Upper lobe of right lung (tissue), 1 donor: ENCODE results near the gene DRAP1. TPM values are rescaled to one million over a fixed set of nuclear protein-coding genes. Genes with fewer than 3 reads are reported as not detected.
"Not testable (repeated sequence)": the region's sequence is repeated elsewhere in the genome, so short reads cannot be mapped to it uniquely, and the experiment has no call there.

Experiments
- ATAC-seq: fragments of 200-7000 bp; cut with Tn5 transposase; one replicate; pipeline ENCODE4 v1.9.1; 2020; ENCODE audit warnings: mild to moderate bottlenecking, moderate library complexity
- DNase-seq: peaks from one replicate; pipeline ENCODE4 v3.0.0-alpha.2; 2020
- H3K27ac ChIP-seq: fragments of 200-600 bp; one replicate; pipeline ENCODE4 v1.8.0; 2022
- H3K27me3 ChIP-seq: fragments of 200-600 bp; one replicate; pipeline ENCODE4 v1.8.0; 2022; ENCODE audit warnings: mild to moderate bottlenecking
- H3K36me3 ChIP-seq: fragments of 200-600 bp; one replicate; pipeline ENCODE4 v1.8.0; 2022
- H3K4me1 ChIP-seq: fragments of 200-600 bp; one replicate; pipeline ENCODE4 v1.8.0; 2022
- H3K4me3 ChIP-seq: fragments of 200-600 bp; one replicate; pipeline ENCODE4 v1.8.0; 2022; ENCODE audit warnings: mild to moderate bottlenecking
- H3K9me3 ChIP-seq: fragments of 200-600 bp; one replicate; pipeline ENCODE4 v1.8.0; 2022
- CTCF ChIP-seq: fragments of 200-600 bp; IDR thresholded peaks from one replicate; pipeline ENCODE4 v1.8.0; 2022; ENCODE audit warnings: antibody characterized with exemption
- intact Hi-C: fragments of 100-400 bp; cut with DNase I; formaldehyde crosslinking; loops from one replicate; pipeline ENCODE4 v1.11.0; 2022
- total RNA-seq: library from RNA; stranded (reverse); fragmentation: NEBNext Ultra II Directional; extraction: Animal tissue kit (Norgen Biotek cat#: 25700); gene quantifications from one replicate; pipeline ENCODE4 v1.2.1, GENCODE V29; 2021
- donor health status: DM: no; HTN: yes; CAD: no; lungs with severe emphysema.

Gene DRAP1
- total RNA-seq, 1 donor from 2014 or later = 62.8 TPM

GRCh38 chr11:65945941-65946558 lies 26.8 kb downstream of the DRAP1 start:
- H3K4me3 ChIP-seq = no peak overlapping the region
- H3K4me1 ChIP-seq = no peaks in the 10 kb centered on the region
- no peak for DNase-seq
- no peak overlapping the region for H3K27ac ChIP-seq
- no peaks in the 10 kb centered on the region for H3K9me3 ChIP-seq
- no peaks in the 10 kb centered on the region for H3K36me3 ChIP-seq
- no peak for TF ChIP-seq CTCF
- intact Hi-C loops = no loop called here
- no peaks in the 10 kb centered on the region for H3K27me3 ChIP-seq
- ATAC-seq = no peak

GRCh38 chr11:65946655-65947054 lies 27.4 kb downstream of the DRAP1 start:
- intact Hi-C loops = no loop called here
- Histone ChIP-seq H3K27me3 (no peaks in the 10 kb centered on the region), H3K4me1 (no peaks in the 10 kb centered on the region), H3K27ac (no peak overlapping the region), H3K4me3 (no peak overlapping the region), H3K9me3 (no peaks in the 10 kb centered on the region), H3K36me3 (no peaks in the 10 kb centered on the region)
- ATAC-seq (peak; percentile 10), DNase-seq (no peak)
- TF ChIP-seq CTCF = no peak

- intact Hi-C loops = no loop called here
- Histone ChIP-seq H3K27me3 (no peaks in the 10 kb centered on the region), H3K4me3 (no peak overlapping the region), H3K27ac (no peak overlapping the region), H3K9me3 (no peaks in the 10 kb centered on the region), H3K4me1 (no peaks in the 10 kb centered on the region), H3K36me3 (no peaks in the 10 kb centered on the region)
- ATAC-seq (no peak), DNase-seq (no peak)
- no peak for TF ChIP-seq CTCF
Measured at GRCh38 chr11:65947133-65947532, 27.9 kb downstream of the DRAP1 start.

GRCh38 chr11:65947603-65948125 lies 28.4 kb downstream of the DRAP1 start:
- TF ChIP-seq CTCF = no peak
- no peaks in the 10 kb centered on the region for H3K9me3 ChIP-seq
- H3K27ac ChIP-seq = no peak overlapping the region
- intact Hi-C loops = no loop called here
- no peaks in the 10 kb centered on the region for H3K36me3 ChIP-seq
- H3K4me1 ChIP-seq = no peaks in the 10 kb centered on the region
- no peak overlapping the region for H3K4me3 ChIP-seq
- DNase-seq = no peak
- H3K27me3 ChIP-seq = no peaks in the 10 kb centered on the region
- peak; percentile 31 for ATAC-seq

- H3K4me1 ChIP-seq, H3K27ac ChIP-seq, intact Hi-C loops, H3K36me3 ChIP-seq, DNase-seq, ATAC-seq, H3K9me3 ChIP-seq, H3K4me3 ChIP-seq, H3K27me3 ChIP-seq: not testable (repeated sequence)
Measured at GRCh38 chr11:65950711-65951110, 31.5 kb downstream of the DRAP1 start.

GRCh38 chr11:65951641-65952040 lies 32.4 kb downstream of the DRAP1 start:
- H3K27ac ChIP-seq, ATAC-seq, H3K36me3 ChIP-seq, H3K9me3 ChIP-seq, DNase-seq, intact Hi-C loops, H3K4me1 ChIP-seq, H3K27me3 ChIP-seq, H3K4me3 ChIP-seq: not testable (repeated sequence)

- Histone ChIP-seq H3K4me1 (no peaks in the 10 kb centered on the region), H3K9me3 (no peaks in the 10 kb centered on the region), H3K4me3 (no peak overlapping the region), H3K27me3 (no peaks in the 10 kb centered on the region), H3K27ac (no peak overlapping the region), H3K36me3 (no peaks in the 10 kb centered on the region)
- DNase-seq = no peak
- TF ChIP-seq CTCF = no peak
- ATAC-seq = no peak
- intact Hi-C loops = no loop called here
Measured at GRCh38 chr11:65952052-65952521, 32.9 kb downstream of the DRAP1 start.
